Neural crest cell (in vitro differentiated cells): ENCODE measurements around the gene PLB1. TPM values are rescaled to one million over a fixed set of nuclear protein-coding genes. Genes with fewer than 3 reads are reported as not detected.

Experiments used
- DNase-seq: peaks from one replicate; pipeline ENCODE4 v3.0.0; 2021; ENCODE audit warnings: low read depth, mixed read lengths, low spot score
- H3K27ac Mint-ChIP-seq: one replicate; pipeline ENCODE4 v1.8.0; 2021; ENCODE audit warnings: mild to moderate bottlenecking, mixed read lengths; ENCODE audit not compliant: unreplicated experiment
- H3K27me3 Mint-ChIP-seq: 2 replicates; pipeline ENCODE4 v1.8.0; 2021; ENCODE audit warnings: low read depth, mild to moderate bottlenecking, mixed read lengths
- H3K36me3 Mint-ChIP-seq: 2 replicates; pipeline ENCODE4 v1.8.0; 2021; ENCODE audit warnings: low read depth, mild to moderate bottlenecking, mixed read lengths
- H3K4me1 Mint-ChIP-seq: 2 replicates; pipeline ENCODE4 v1.8.0; 2021; ENCODE audit warnings: mixed read lengths
- H3K4me3 Mint-ChIP-seq: one replicate; pipeline ENCODE4 v1.8.0; 2021; ENCODE audit warnings: mild to moderate bottlenecking, mixed read lengths
- H3K9me3 Mint-ChIP-seq: 2 replicates; pipeline ENCODE4 v1.8.0; 2021; ENCODE audit warnings: mixed read lengths
- CTCF ChIP-seq: fragments of 200-600 bp; sonication (generic); conservative IDR thresholded peaks from 2 replicates; pipeline ENCODE4 v1.5.0; 2021; ENCODE audit warnings: antibody characterized with exemption, mild to moderate bottlenecking
- total RNA-seq: library from RNA; stranded (reverse); gene quantifications from 2 replicates; pipeline ENCODE4 v1.2.1, GENCODE V29; 2021

Gene PLB1
- total RNA-seq, 1 donor from 2014 or later = 0.16 TPM

- Mint-ChIP-seq H3K9me3 (no peaks in the 10 kb centered on the region), H3K36me3 (no peaks in the 10 kb centered on the region)
Observed at GRCh38 chr2:28522481-28522880, 26.6 kb downstream of the PLB1 start.

GRCh38 chr2:28523902-28524301 lies 28.0 kb downstream of the PLB1 start:
- no peak for DNase-seq
- H3K4me1 Mint-ChIP-seq = peaks cover 17% of the 10 kb centered on the region
- H3K27ac Mint-ChIP-seq = no peak overlapping the region
- no peaks in the 10 kb centered on the region for H3K9me3 Mint-ChIP-seq
- H3K4me3 Mint-ChIP-seq = no peak overlapping the region
- TF ChIP-seq CTCF = no peak
- no peaks in the 10 kb centered on the region for H3K36me3 Mint-ChIP-seq
- peaks cover 25% of the 10 kb centered on the region for H3K27me3 Mint-ChIP-seq

More at GRCh38 chr2:28522481-28522880, 26.6 kb downstream of the PLB1 start:
- no peak for DNase-seq
- Mint-ChIP-seq H3K4me3 (no peak overlapping the region), H3K27ac (no peak overlapping the region), H3K4me1 (peaks cover 17% of the 10 kb centered on the region), H3K27me3 (peaks cover 35% of the 10 kb centered on the region)
- no peak for TF ChIP-seq CTCF

GRCh38 chr2:28525481-28525880 lies 29.6 kb downstream of the PLB1 start:
- Mint-ChIP-seq H3K36me3 (no peaks in the 10 kb centered on the region), H3K27me3 (peaks cover 22% of the 10 kb centered on the region), H3K4me3 (no peak overlapping the region), H3K9me3 (no peaks in the 10 kb centered on the region), H3K27ac (no peak overlapping the region), H3K4me1 (peaks cover 17% of the 10 kb centered on the region)
- DNase-seq = no peak
- TF ChIP-seq CTCF = no peak

- TF ChIP-seq CTCF = no peak
Observed at GRCh38 chr2:28526527-28527132, 30.8 kb downstream of the PLB1 start.

GRCh38 chr2:28527196-28527595 lies 31.3 kb downstream of the PLB1 start:
- no peaks in the 10 kb centered on the region for H3K9me3 Mint-ChIP-seq
- peaks cover 17% of the 10 kb centered on the region for H3K4me1 Mint-ChIP-seq
- TF ChIP-seq CTCF = no peak
- H3K27me3 Mint-ChIP-seq = peaks cover 15% of the 10 kb centered on the region
- H3K36me3 Mint-ChIP-seq = no peaks in the 10 kb centered on the region
- no peak overlapping the region for H3K27ac Mint-ChIP-seq
- H3K4me3 Mint-ChIP-seq = no peak overlapping the region
- no peak for DNase-seq

More at GRCh38 chr2:28526527-28527132, 30.8 kb downstream of the PLB1 start:
- no peaks in the 10 kb centered on the region for H3K9me3 Mint-ChIP-seq
- peaks cover 18% of the 10 kb centered on the region for H3K27me3 Mint-ChIP-seq
- H3K4me1 Mint-ChIP-seq = peaks cover 17% of the 10 kb centered on the region
- DNase-seq = no peak
- H3K4me3 Mint-ChIP-seq = no peak overlapping the region
- no peak overlapping the region for H3K27ac Mint-ChIP-seq
- H3K36me3 Mint-ChIP-seq = no peaks in the 10 kb centered on the region
